NCI-H446 treated with DMSO at 0.1 percent for 48 hours (cell line): ENCODE measurements around the gene NHLRC2.
A peak's percentile ranks its signal among the peaks of the same experiment; 100 is the strongest.
"Not testable (repeated sequence)": the region's sequence is repeated elsewhere in the genome, so short reads cannot be mapped to it uniquely, and the experiment has no call there.

Experiments used
- DNase-seq: peaks from one replicate; lab custom pipeline; 2025; lab: John Stamatoyannopoulos, UW

NHLRC2 gene, protein sequence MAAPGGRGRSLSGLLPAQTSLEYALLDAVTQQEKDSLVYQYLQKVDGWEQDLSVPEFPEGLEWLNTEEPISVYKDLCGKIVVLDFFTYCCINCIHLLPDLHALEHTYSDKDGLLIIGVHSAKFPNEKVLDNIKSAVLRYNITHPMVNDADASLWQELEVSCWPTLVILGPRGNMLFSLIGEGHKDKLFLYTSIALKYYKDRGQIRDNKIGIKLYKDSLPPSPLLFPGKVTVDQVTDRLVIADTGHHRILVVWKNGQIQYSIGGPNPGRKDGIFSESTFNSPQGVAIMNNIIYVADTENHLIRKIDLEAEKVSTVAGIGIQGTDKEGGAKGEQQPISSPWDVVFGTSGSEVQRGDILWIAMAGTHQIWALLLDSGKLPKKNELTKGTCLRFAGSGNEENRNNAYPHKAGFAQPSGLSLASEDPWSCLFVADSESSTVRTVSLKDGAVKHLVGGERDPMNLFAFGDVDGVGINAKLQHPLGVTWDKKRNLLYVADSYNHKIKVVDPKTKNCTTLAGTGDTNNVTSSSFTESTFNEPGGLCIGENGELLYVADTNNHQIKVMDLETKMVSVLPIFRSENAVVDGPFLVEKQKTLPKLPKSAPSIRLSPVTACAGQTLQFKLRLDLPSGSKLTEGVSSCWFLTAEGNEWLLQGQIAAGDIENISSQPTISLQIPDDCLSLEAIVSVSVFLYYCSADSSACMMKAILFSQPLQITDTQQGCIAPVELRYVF

DNA sequence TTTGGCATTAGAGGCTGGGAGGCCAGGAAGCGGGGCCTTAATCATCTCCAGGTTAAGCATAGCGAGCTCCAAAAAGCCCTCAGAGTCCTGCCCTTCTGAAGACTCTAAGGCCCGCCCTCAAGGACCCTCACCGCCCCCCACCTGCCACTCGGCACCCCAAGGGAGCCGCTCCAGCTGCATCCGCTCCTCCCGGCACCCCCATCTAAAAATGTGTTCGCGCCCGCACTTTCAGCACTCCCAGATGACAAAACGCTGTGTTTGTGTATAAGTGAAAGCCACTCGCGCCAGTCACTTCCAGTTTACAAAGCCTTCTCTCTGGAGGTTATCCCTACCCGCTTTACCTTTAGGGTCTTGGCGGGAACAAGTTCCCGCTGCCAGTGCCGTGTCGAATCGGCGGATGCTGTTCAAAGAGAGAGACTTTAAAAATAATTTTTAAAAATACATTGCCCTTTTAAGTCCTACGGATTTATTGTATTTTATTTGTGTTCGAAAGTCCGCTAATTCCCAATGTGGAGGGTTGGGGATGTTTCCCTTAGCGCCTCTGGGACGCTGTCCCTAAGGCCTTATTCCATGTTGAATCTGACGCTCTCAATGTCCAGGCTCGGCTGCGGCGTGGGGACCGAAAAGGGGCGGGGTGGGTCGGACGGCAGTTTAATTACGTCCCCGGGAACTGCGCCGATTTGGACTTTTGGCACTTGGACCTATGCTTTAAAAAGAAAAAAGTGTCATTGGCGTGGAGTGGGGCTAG, at the start of gene NHLRC2, which contains the start of gene DCLRE1A:
NHLRC2 (plus strand) TSS at position 649 of the 748 bp plus-strand sequence. CDS start 212 bp downstream, outside the sequence.
DCLRE1A (minus strand) TSS at position 70 of the 748 bp plus-strand sequence. CDS start 900 bp downstream, outside the sequence.
- DNase-seq: peak; percentile 75

DNA sequence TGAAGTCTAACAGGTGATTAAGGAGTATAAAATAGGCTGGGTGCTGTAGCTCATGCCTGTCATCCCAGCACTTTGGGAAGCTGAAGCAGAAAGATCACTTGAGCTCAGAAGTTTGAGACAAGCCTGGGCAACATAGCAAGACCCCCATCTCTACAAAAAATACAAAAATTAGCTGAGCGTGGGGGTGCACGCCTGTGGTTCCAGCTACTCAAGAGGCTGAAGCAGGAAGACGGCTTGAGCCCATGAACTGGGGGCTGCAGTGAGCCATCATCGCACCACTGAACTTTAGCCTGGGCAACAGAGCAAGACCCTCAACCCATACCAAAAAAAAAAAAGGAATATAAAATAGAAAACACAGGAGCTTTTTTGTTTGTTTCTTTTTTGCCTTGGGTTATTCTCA, 48.0 kb upstream of the NHLRC2 start:
- no peak for DNase-seq

DNA sequence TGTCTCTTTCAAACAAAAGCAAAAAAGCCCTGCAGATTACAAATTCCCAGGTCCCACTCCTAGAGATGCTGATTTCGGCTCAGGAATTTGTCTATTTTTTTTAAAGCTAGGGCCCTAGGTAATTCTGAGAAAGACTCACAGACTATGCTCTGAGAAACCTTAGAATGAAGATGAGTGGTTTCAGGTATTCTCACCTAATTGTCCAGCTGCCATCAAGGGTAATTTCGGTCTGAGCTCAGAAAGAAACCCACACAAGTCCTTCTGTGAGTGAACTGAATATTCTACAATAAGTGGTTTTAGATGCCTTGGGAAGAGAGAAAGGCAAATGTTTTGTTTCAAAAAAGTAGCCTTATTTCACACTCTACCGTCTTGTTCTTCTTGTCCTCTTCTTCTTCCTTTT, 46.3 kb upstream of the NHLRC2 start:
- DNase-seq: no peak

DNA sequence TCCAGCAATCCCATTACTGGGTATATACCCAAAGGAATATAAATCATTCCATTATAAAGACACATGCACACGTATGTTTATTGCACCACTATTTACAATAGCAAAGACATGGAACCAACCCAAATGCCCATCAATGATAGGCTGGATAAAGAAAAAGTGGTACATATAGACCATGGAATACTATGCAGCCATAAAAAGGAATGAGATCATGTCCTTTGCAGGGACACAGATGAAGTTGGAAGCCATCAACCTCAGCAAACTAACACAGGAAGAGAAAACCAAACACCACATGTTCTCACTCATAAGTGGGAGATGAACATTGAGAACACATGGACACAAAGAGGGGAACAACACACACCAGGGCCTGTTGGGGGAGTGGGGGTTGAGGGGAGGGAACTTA, 39.8 kb upstream of the NHLRC2 start:
- not testable (repeated sequence) for DNase-seq

DNA sequence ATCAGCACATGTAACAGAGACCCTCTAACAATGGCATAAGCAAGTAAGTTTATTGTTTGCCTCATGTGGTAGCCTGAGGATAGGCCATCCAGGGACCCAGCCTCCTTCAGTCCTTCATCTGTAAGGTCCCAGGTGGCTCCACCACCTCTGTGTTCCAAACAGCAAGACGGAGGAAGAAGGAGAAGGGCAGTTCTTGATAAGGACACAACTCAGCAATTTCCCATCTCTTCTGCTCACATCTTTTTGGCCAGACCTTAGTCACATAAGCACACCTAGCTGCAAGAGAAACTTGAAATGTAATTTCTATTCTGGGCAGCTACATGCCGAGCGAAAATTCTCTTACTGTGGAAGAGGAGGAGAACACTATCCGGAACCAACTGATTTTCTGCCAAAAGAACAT, 34.5 kb upstream of the NHLRC2 start:
- DNase-seq: no peak

DNA sequence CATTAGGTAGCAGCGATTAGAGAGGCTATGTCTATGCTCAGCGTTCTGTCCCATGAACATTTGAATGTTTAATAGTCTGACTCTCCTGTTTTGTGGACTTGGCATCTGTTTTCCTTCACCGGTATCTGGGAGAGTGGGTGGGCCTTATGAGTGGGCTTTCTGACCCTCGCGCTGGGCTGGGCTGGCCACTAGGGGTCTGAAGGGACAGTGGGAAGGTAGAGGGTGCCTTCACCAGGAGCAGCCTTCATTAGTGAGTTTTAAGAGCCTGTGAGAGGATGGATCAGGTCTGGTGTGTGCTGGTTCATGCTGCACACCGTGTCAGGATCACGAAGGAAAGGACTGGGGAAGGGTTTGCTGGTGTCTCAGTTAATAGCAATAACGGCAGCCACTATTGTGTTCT, 34.0 kb upstream of the NHLRC2 start:
- DNase-seq: no peak

DNA sequence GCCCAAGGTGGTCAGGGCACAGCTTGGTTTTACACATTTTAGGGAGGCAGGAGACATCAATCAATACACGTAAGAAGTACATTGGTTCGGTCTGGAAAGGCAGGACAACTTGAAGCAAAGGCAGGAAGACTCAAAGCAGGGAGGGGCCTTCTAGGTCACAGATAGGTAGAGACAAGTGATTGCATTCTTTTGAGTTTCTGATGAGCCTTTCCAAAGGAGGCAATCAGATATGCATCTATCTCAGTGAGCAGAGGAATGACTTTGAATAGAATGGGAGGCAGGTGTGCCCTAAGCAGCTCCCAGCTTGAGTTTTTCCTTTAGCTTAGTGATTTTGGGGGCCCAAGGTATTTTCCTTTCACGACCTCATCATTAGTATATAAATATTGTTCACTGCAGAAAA, 33.2 kb upstream of the NHLRC2 start:
- DNase-seq: not testable (repeated sequence)

DNA sequence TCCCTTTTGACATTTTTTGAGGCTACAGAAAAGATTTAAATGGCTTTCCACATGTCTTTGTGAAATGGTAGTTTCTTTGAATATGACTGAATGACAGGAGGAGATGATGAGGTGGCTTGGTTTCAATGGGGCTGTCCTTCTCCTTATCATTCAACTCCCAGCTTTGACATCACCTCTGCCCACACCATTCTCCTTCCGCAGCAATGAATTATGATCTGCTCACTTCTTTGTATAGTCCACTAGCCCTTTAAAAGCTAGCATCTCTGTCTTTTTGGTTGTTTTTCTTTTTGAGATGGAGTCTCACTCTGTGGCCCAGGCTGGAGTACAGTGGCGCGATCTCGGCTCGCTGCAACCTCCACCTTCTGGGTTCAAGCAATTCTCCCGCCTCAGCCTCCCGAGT, 32.3 kb upstream of the NHLRC2 start:
- DNase-seq: no peak

DNA sequence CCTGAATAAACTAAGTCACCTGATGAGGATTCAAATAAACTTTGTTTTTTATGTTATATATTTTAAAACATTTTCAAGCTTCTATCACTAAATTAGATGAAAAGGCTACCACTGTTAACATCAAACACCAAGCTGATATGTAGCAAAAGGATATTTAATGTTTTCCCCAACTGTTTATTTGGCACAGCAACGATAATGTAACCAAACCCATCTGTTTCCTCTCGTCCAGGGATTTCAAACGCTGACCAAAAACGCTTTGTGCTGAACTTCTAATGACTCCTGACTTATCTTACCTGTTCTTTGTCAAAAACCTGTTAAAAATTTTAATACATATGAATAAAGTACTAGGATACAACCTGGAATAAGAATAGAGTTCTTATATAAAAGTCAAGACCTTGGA, 31.1 kb upstream of the NHLRC2 start:
- DNase-seq: no peak

DNA sequence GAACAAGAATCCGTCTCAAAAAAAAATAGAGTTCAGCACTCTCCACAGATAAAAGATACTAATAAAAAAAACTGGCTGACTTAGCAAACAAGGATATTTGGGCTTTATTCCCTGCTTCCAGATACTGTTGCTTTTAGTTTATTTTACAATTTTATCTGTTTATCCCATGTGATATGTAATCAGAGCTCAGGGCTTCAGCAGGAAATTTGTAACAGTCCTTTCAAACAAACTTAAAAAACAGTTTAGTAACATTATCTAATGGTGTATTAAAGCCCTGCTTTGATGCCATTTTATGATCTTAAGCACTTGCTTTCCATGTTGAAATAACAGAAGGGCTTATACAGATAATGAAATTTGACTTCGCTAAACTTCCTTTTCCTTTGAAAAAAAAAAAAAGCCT, 28.7 kb upstream of the NHLRC2 start:
- DNase-seq: no peak

DNA sequence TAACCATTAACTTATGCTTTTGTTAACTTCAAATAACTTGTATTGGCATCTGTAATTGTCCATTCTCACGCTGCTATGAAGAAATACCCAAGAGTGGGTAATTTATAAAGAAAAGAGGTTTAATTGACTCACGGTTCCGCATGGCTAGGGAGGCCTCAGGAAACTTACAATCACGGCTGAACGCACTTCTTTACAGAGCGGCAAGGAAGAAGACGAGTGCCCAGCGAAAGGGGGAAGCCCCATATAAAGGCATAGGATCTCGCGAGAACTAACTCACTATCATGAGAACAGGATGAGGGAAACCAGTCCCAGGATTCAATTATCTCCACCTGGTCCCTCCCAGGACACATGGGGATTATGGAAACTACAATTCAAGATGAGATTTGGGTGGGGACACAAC, 25.9 kb upstream of the NHLRC2 start:
- not testable (repeated sequence) for DNase-seq

DNA sequence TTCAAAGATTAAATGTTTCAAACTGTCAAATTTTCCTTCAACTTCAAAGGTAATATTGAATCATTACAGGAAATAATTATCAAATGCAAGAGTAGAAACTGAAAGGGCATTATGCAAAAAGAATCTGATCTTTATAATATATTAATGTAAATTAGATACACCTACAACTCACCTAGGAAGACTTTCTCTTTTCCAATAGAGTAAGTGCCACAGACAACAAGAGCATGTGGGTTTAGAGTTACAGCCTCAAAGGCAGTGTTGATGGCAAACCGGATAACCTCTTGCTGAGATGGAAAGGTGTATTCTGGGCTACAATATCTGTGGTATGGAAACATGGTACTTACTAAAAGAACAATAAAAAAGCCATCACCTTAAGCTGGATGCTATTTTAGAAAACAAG, 12.3 kb upstream of the NHLRC2 start:
- DNase-seq: no peak

DNA sequence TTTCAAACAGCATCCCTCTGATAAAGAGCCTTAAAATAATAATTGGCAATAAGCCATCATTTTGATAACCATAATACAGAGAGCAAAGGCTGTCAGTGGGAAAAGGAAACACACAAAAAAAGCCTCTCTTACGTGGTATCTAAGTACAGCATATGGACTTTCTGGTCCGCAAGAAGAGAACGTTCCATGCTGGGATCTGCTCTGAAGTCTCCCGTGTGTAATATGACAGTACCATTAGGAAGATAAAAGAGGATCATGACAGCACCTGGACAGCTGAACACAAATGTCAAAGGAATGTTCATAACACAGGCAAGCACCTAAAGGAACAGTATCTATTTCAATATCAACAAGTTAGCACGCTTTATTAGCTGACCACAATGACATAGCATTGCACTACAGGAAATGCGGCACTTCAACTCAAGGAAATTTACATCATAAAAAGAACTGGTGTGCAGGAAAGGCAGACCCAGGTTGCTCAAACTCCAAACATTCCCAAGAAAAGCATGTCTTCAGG, 10.4 kb upstream of the NHLRC2 start:
- DNase-seq: no peak

DNA sequence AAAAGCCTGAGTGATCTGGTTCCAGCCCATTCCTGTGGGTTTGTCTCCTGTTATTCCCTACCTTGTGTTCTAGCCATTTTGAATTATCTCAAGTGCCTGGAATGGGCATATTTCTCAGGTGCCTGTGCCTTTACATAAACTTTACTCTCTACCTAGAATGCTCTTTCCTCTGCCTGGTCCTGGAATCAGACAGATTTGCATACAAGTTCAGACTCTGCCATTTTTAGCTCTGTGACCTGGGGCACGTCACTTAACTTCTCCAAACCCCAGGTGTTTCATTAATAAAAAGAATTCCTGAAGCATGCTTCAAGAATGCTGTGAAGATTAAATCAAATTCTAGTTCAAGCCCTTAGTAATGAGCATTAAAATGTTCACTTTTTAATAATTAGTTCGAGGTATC, 8.4 kb upstream of the NHLRC2 start:
- no peak for DNase-seq

DNA sequence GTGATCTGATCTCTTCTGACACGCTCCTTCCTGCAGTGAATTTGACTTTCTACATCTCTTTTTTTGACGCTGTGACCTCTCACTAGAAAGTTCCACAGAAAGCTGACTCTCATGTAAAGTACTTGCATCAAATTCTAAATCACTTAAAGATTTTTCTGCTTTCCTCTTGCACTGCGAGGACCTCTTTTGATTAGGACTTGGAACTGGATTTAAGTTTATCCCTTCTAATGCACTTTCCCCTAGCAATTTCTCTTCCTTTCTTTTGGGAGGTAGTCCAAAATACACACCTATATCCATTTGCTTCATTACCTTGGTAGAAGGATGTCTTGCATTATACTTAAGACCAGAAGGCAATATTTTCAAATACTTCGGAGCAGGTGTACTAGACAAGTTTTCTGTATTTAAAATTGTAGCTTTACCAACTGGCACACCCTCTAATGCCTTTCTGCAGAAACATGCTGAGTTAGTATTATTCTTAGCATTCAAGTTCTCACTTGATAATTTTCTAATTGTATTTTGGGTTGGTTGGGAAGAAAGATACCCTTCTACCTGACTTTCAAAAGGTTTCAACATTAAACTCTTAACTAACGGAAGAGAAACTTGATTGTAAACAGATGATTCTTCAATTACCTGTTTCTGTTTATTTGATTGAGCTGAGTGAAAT, 5.2 kb upstream of the NHLRC2 start:
- DNase-seq: no peak

DNA sequence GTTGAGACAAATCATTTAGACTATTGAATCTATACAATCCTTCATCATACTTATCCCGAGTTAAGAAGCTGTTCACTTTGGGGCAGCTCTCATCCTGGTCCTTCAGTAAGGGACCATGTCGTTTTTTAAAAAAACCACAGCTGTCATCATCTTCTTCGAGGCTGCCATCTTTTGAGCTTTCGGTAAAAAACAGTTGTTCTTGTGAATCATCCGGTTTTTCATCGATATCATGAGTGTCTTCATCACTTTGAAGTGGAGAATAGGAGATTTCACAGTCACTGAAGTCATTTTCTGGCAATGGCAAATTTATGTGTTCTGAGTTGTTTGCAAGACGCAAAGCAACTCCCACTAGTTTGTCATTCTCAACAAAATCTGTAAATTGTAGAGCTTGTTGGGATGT, 4.5 kb upstream of the NHLRC2 start:
- no peak for DNase-seq

DNA sequence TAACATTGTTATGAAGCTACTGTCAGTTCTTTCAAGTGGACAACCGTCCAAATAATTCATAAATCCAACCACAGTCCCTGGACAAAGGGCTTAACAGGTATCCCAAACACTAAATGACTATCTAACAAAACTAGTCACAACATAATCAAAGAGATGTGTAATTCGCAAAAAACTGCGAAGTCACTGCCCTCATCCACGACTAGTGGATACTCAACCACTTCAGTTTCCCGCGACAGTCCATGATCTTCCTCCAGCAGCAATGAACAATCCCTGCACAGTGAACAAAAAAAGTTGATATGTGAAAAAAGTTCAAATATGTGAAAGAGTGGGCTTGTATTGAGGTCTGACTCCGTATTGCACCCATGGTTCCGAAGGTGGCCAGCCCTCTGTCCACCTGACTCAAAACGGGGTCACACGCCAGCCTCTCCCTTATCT, 866 bp upstream of the NHLRC2 start:
- no peak for DNase-seq

DNA sequence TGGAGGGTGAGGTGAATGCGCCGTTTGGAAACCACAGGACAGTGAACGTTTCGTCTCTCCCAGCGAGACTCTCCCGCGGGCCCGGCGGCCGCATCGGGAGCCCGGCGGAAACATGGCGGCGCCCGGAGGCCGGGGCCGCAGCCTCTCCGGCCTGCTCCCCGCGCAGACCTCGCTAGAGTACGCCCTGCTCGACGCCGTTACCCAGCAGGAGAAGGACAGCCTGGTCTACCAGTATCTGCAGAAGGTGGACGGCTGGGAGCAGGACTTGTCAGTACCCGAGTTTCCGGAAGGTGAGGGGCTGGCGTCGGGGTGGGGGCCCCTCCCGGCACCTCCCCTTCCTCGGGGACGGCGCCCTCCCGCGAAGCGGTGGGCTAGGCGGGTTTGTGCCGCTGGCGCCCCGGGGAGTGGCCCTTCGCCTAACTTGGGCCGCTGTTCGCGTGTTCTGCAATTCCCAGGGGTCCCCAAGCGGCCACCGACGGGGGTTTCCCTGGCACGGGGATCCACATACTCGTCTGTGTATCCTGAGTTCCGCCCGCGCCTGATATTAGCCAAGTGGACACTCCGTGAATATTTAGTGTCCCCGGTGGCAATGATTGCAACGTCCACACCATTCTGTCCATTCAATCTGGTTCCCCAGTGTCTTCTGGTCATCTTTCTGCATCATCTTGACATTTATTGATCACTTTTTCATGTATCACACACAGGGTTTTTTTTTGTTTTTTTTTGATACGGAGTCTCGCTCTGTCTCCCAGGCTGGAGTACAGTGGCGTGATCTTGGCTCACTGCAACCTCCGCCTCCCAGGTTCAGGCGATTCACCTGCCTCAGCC, 514 bp downstream of the NHLRC2 start:
- no peak for DNase-seq

DNA sequence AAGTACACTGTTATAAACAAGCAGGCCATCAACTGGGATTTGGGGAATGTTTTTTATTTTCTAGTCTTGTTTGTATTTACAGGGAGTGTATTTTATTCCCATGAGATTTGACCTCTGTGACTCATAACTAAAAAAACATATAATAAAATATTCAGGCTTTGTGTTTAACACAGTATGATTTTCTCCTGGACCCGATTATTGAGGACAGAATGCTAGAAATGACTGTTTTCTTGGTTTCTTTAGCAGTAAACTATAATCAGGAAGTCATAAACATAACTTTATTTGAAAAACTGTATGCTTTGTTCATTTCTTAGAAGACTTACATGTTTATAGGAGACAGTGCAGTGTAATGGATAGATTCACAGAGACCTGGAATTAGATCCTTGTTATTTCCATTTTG, 2.1 kb downstream of the NHLRC2 start:
- no peak for DNase-seq

DNA sequence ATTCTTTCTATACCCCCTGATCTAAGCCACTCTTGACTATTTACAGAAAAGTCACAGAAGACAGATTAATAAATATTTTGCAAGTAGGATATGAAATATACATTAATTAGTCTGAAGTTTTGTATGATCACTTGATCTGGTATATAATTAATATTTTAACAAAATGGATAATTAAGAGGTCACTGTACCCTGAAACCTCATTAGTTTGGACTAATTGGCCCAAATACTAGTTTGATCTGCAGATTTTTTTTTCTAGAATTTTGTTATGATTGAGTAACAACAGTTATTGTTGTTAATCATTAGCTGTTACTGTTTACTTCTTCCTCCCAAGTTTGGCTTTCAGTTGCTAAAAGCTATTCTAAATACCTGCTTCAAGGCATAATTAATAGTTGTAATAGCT, 2.7 kb downstream of the NHLRC2 start:
- DNase-seq: no peak

DNA sequence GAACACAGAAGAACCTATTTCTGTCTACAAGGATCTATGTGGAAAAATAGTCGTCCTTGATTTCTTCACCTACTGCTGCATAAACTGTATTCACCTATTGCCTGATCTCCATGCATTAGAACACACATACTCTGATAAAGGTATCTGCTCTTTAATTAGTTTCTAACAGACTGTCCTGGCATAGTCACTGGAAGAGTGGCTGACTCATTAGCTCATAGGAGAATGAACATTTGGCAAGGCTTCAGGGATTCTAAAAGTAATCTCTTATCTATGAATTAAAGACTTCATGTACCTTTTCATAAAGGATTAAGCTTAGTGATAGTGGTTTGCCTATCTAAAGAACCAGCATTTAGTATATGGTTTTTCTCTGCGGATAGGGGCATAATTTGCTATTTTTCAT, 4.1 kb downstream of the NHLRC2 start:
- no peak for DNase-seq
